HCT116 (cell line): ENCODE measurements around the gene ISOC2.

ENCODE experiments used
- CTCF ChIP-seq, 3 experiments: fragments of 200-600 bp in 1 of 3; sonication (generic) in 1 of 3; IDR thresholded peaks in 2 of 3; conservative IDR thresholded peaks in 1 of 3; 2 replicates each; pipeline ENCODE4 v1.5.1; 2012 to 2017; ENCODE audit warnings: low read depth in 2 of 3, low read length in 2 of 3, antibody characterized with exemption in 1 of 3, borderline replicate concordance in 1 of 3, control low read depth in 1 of 3, mild to moderate bottlenecking in 1 of 3, mixed read lengths in 1 of 3, mixed run types in 1 of 3, moderate library complexity in 1 of 3; ENCODE audit not compliant: insufficient read depth in 1 of 3
- EZH2 ChIP-seq: fragments of 200-600 bp; sonication (generic); IDR thresholded peaks from 2 replicates; pipeline ENCODE4 v1.6.1; 2017; ENCODE audit warnings: antibody characterized with exemption, mixed run types
- EZH2phosphoT487 ChIP-seq: fragments of 200-600 bp; IDR thresholded peaks from 2 replicates; pipeline ENCODE4 v1.6.1; 2018; ENCODE audit warnings: antibody characterized with exemption, borderline replicate concordance
- FOSL1 ChIP-seq: IDR thresholded peaks from 2 replicates; pipeline ENCODE4 v1.6.1; 2012; ENCODE audit warnings: low read depth
- MAX ChIP-seq: IDR thresholded peaks from 2 replicates; pipeline ENCODE4 v1.6.1; 2012
- POLR2A ChIP-seq: IDR thresholded peaks from 2 replicates; pipeline ENCODE4 v1.7.0; 2011; ENCODE audit warnings: borderline replicate concordance; ENCODE audit not compliant: insufficient read depth, insufficient read length; ENCODE audit errors: extremely low read depth
- POLR2AphosphoS5 ChIP-seq: IDR thresholded peaks from 2 replicates; pipeline ENCODE4 v1.6.1; 2011; ENCODE audit warnings: mild to moderate bottlenecking, low read depth, low read length, moderate library complexity
- RAD21 ChIP-seq: IDR thresholded peaks from 2 replicates; pipeline ENCODE4 v1.6.1; 2012; ENCODE audit warnings: low read depth, mild to moderate bottlenecking
- SIN3A ChIP-seq: IDR thresholded peaks from 2 replicates; pipeline ENCODE4 v1.6.1; 2012; ENCODE audit warnings: low read depth
- SP1 ChIP-seq: IDR thresholded peaks from 2 replicates; pipeline ENCODE4 v1.6.1; 2012; ENCODE audit warnings: low read depth
- YY1 ChIP-seq: IDR thresholded peaks from 2 replicates; pipeline ENCODE4 v1.6.1; 2011; ENCODE audit warnings: low read length, low read depth, moderate library complexity, mild to moderate bottlenecking; ENCODE audit not compliant: insufficient replicate concordance; ENCODE audit errors: extremely low read depth

GRCh38 chr19:55408533-55408872, 52.9 kb downstream of the ISOC2 start:
- TF ChIP-seq POLR2A (no peak), SIN3A (no peak), CTCF (IDR thresholded peaks at IDR 0.05 in 2 of 3, conservative IDR thresholded peaks at IDR 0.05 in 1 of 3; ENCODE audit: borderline replicate concordance in 1 of 3, insufficient read depth in 1 of 3, low read depth in 2 of 3, low read length in 2 of 3) (no peak), POLR2AphosphoS5 (no peak), EZH2 (no peak), YY1 (no peak), FOSL1 (no peak), EZH2phosphoT487 (no peak), SP1 (no peak), RAD21 (no peak), MAX (no peak)
